ENCODE data around the gene COL9A3.
"Not testable (repeated sequence)": the region's sequence is repeated elsewhere in the genome, so short reads cannot be mapped to it uniquely, and the experiment has no call there.

COL9A3 gene

DNA sequence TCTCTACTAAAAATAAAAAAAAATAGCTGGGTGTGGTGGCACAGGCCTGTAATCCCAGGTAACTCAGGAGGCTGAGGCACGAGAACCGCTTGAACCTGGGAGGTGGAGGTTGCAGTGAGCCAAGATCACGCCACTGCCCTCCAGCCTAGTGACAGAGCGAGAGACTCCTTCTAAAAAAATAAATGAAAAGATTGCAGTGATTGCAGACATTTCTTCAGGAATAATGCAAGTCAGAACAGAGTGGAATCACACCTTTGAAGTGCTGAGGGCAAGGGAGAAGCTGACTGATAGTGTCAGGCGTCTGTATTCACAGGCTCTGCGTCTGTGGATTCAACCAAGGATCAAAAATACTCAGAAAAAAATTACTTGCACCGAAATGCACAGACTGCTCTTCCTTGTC lies 47.4 kb downstream of the COL9A3 start:
- H3K4me3 ChIP-seq (ENCODE audit: low read length), result no peak overlapping the region
- TF ChIP-seq, protein P1, sequence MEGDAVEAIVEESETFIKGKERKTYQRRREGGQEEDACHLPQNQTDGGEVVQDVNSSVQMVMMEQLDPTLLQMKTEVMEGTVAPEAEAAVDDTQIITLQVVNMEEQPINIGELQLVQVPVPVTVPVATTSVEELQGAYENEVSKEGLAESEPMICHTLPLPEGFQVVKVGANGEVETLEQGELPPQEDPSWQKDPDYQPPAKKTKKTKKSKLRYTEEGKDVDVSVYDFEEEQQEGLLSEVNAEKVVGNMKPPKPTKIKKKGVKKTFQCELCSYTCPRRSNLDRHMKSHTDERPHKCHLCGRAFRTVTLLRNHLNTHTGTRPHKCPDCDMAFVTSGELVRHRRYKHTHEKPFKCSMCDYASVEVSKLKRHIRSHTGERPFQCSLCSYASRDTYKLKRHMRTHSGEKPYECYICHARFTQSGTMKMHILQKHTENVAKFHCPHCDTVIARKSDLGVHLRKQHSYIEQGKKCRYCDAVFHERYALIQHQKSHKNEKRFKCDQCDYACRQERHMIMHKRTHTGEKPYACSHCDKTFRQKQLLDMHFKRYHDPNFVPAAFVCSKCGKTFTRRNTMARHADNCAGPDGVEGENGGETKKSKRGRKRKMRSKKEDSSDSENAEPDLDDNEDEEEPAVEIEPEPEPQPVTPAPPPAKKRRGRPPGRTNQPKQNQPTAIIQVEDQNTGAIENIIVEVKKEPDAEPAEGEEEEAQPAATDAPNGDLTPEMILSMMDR (conservative IDR thresholded peaks at IDR 0.05; ENCODE audit: low read depth, low read length), result no peak
- DNase-seq (ENCODE audit: low read depth), result no peak

DNA sequence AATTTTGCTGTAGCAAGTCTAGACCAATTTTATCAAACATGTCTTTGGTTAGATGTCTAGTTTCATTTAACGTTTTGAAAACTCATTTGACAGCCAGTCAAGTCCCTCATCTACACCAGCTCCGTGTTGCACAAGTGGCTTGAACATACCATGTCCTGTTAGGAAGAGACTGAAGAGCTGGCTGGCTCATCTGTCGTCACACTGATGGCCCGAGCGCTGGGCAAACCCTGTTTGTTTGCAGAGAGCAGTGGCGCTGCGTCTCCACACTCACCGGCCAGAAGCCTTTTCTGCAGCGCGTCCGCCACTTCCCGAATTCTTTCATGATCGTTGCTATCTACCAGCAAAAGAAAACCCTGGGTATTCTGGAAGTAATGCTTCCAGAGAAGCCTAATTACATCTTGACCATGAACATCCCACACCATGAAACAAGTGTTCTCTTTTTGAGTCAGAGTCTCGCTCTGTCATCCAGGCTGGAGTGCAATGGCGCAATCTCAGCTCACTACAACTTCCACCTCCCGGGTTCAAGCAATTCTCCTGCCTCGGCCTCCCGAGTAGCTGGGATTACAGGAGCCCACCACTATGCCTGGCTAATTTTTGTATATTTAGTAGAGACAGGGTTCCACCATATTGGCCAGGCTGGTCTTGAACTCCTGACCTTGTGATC lies 55.5 kb downstream of the COL9A3 start:
- no peak for DNase-seq (ENCODE audit: low read depth)
- H3K4me3 ChIP-seq (ENCODE audit: low read length), result no peak overlapping the region
- TF ChIP-seq, protein P1 (conservative IDR thresholded peaks at IDR 0.05; ENCODE audit: low read depth, low read length), result no peak

DNA sequence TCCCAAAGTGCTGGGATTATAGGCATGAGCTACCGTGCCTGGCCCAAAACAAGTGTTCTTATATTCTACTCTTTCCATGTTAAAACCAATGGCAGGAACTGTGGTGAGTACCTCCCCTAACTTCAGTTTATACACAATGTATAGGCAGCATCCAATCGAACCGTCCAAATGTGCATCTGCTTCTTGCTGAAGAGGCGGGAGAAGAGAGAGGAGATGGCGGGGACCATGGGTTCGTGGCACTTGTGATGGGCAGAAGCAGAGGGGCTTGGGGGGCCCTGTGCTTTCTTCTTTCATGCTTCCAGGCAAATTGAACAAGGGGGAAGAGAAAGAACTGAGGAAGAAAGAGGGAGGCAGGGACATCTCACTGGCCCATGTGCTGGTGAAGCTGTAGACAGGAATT lies 56.0 kb downstream of the COL9A3 start:
- DNase-seq (ENCODE audit: low read depth), result no peak
- no peak overlapping the region for H3K4me3 ChIP-seq (ENCODE audit: low read length)
- TF ChIP-seq, protein P1 (conservative IDR thresholded peaks at IDR 0.05; ENCODE audit: low read depth, low read length), result no peak

DNA sequence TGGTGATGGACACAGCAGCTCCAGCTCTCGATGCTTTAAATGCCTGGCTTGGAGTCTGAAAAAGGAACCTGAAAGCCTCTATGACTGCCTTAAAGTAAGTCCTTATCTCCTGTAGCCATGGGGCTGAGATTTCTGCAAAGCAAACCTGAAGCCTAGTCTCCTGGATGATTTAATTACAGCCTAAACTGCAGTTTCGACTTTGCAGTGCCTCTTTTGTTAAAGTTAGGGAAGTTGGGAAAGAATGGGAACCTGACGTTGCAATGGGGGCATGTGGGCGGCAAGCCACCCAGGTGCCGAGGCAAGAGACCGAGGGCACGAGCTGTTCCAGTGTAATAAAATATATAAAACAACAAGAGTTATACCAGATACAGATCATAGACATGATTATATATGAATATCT lies 56.4 kb downstream of the COL9A3 start:
- no peak for DNase-seq (ENCODE audit: low read depth)
- TF ChIP-seq, protein P1 (conservative IDR thresholded peaks at IDR 0.05; ENCODE audit: low read depth, low read length), result no peak
- H3K4me3 ChIP-seq (ENCODE audit: low read length), result no peak overlapping the region

DNA sequence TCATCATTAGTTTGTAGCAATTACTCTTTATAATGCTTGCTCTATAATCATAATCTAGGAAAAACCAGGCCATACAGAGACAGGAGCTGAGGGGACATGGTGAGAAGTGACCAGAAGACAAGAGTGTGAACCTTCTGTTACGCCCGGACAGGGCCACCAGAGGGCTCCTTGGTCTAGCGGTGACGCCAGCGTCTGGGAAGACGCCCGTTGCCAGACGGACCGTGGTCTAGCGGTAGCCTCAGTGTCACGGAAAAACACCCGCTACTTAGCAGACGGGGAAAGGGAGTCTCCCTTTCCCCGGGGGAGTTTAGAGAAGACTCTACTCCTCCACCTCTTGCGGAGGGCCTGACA lies 56.8 kb downstream of the COL9A3 start:
- TF ChIP-seq, protein P1 (conservative IDR thresholded peaks at IDR 0.05; ENCODE audit: low read depth, low read length), result peak; percentile 52
- not testable (repeated sequence) for H3K4me3 ChIP-seq (ENCODE audit: low read length); DNase-seq (ENCODE audit: low read depth)

DNA sequence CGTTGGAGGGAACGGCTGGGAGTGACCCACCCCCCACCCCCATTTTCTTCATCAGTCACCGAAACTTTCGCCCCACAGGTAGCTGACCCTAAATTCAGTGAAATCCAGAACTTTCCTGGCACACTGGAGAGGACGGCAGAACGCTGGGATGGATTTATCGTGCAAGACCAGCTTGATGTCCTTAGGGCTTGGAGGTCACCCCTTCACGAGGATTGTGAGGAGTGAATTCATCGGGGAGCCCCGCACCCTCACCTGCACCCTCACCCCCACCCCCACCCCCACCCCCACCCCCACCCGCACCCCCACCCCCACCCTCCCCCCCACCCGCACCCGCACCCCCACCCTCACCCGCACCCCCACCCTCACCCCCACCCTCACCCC lies 58.1 kb downstream of the COL9A3 start:
- TF ChIP-seq, protein P1 (conservative IDR thresholded peaks at IDR 0.05; ENCODE audit: low read depth, low read length), result no peak
- DNase-seq (ENCODE audit: low read depth), result no peak
- no peak overlapping the region for H3K4me3 ChIP-seq (ENCODE audit: low read length)

Data from retinal pigment epithelial cell (primary cell).